GM12878 (cell line): ENCODE data around the gene FRMD5. TPM values are rescaled to one million over a fixed set of nuclear protein-coding genes. Genes with fewer than 3 reads are reported as not detected.

Experiments
- ATAC-seq: fragments of 200-7000 bp; cut with Tn5 transposase; 3 replicates; pipeline ENCODE4 v1.9.1; 2020; ENCODE audit warnings: mild to moderate bottlenecking, moderate library complexity
- BruUV-seq: library from RNA; stranded (reverse); fragments of 400-500 nt; replicated peaks from 2 replicates; lab custom pipeline; 2021; lab: Mats Ljungman, UMichigan
- CTCF ChIA-PET: fragments of 300-600 bp; sonication (Branson Sonifier 250); formaldehyde crosslinking; extraction: SDS; loops from one replicate; lab custom pipeline; 2021; ENCODE audit warnings: inconsistent platforms; lab: Yijun Ruan, JAX
- POLR2A ChIA-PET: fragments of 350-600 bp; formaldehyde crosslinking; extraction: SDS; loops from one replicate; lab custom pipeline; 2021; ENCODE audit warnings: inconsistent platforms; lab: Charles Lee
- RAD21 ChIA-PET: fragments of 300-600 bp; sonication (Branson Sonifier 250); formaldehyde crosslinking; loops from one replicate; lab custom pipeline; 2023; ENCODE audit warnings: antibody characterized with exemption; ENCODE audit not compliant: unreplicated experiment; lab: Charles Lee
- SMC1A ChIA-PET: fragments of 300-600 bp; sonication (Branson Sonifier 250); formaldehyde crosslinking; loops from one replicate; lab custom pipeline; 2023; ENCODE audit not compliant: unreplicated experiment, uncharacterized antibody; lab: Charles Lee
- DNase-seq: peaks from one replicate; pipeline ENCODE4 v3.0.0-alpha.2; 2011; ENCODE audit warnings: low read depth, low spot score
- FAIRE-seq: peaks from 3 replicates; lab custom pipeline; 2011; peaks lifted over from hg19 to GRCh38; lab: Jason Lieb, UNC
- H2AFZ ChIP-seq: 2 replicates; pipeline ENCODE4 v1.6.0; 2011; ENCODE audit warnings: low read depth, low read length, control low read depth; ENCODE audit not compliant: control insufficient read depth
- H3K27ac ChIP-seq: 2 replicates; pipeline ENCODE4 v1.5.1; 2011; ENCODE audit warnings: control low read depth; ENCODE audit not compliant: control insufficient read depth, insufficient read depth
- H3K27me3 ChIP-seq, 2 experiments: replicated peaks in 1 of 2; 2 replicates each; pipeline versions ENCODE4 v1.6.0 to v1.6.1; 2011; ENCODE audit warnings: low read length in 1 of 2; ENCODE audit not compliant: control insufficient read depth in 2 of 2, insufficient read depth in 2 of 2
- H3K36me3 ChIP-seq, 2 experiments: 2 replicates each; pipeline ENCODE4 v1.5.1; 2011; ENCODE audit warnings: low read length in 1 of 2; ENCODE audit not compliant: control insufficient read depth in 2 of 2, insufficient read depth in 2 of 2
- H3K4me1 ChIP-seq: 2 replicates; pipeline ENCODE4 v1.6.1; 2011; ENCODE audit warnings: mild to moderate bottlenecking, low read length, moderate library complexity, mixed read lengths; ENCODE audit not compliant: control insufficient read depth, insufficient read depth
- H3K4me2 ChIP-seq: 2 replicates; pipeline ENCODE4 v1.6.0; 2011; ENCODE audit warnings: control low read depth; ENCODE audit not compliant: control insufficient read depth, insufficient read depth
- H3K4me3 ChIP-seq: fragments of 200-600 bp; sonication (generic); 2 replicates; pipeline ENCODE4 v1.5.1; 2016
- H3K79me2 ChIP-seq: 2 replicates; pipeline ENCODE4 v1.6.0; 2011; ENCODE audit warnings: low read length; ENCODE audit not compliant: control insufficient read depth, insufficient read depth
- H3K9ac ChIP-seq: 2 replicates; pipeline ENCODE4 v1.8.0; 2011; ENCODE audit warnings: low read length, control low read depth, mixed read lengths; ENCODE audit not compliant: control insufficient read depth, insufficient read depth
- H3K9me3 ChIP-seq: replicated peaks from 3 replicates; pipeline ENCODE4 v1.5.1; 2011; ENCODE audit warnings: mild to moderate bottlenecking, low read length; ENCODE audit not compliant: control insufficient read depth, insufficient read depth
- H4K20me1 ChIP-seq: 2 replicates; pipeline ENCODE4 v1.6.0; 2011; ENCODE audit not compliant: control insufficient read depth, insufficient read depth
- CBX5 ChIP-seq: sonication (generic); IDR thresholded peaks from 2 replicates; pipeline ENCODE4 v1.6.1; 2016; ENCODE audit warnings: low read depth, moderate library complexity, mild to moderate bottlenecking, inconsistent platforms
- IKZF1 ChIP-seq: fragments of 450-650 bp; conservative IDR thresholded peaks from 2 replicates; pipeline ENCODE4 v1.6.1; 2017; ENCODE audit warnings: antibody characterized with exemption, mild to moderate bottlenecking
- MTA3 ChIP-seq: IDR thresholded peaks from 2 replicates; pipeline ENCODE4 v1.6.1; 2012; ENCODE audit warnings: low read length, inconsistent platforms, borderline replicate concordance
- MXI1 ChIP-seq: fragments of 150-350 bp; IDR thresholded peaks from 2 replicates; pipeline ENCODE4 v1.6.1; 2011; ENCODE audit warnings: low read depth, mild to moderate bottlenecking, inconsistent platforms, low read length, improper control_type of control experiment
- MYC ChIP-seq: IDR thresholded peaks from 2 replicates; pipeline ENCODE4 v1.6.1; 2011; ENCODE audit warnings: mild to moderate bottlenecking, low read length, moderate library complexity, inconsistent platforms; ENCODE audit not compliant: insufficient read depth, insufficient replicate concordance, insufficient read length, severe bottlenecking
- POLR2AphosphoS5 ChIP-seq: IDR thresholded peaks from 2 replicates; pipeline ENCODE4 v1.6.1; 2011; ENCODE audit warnings: mild to moderate bottlenecking, low read length, inconsistent platforms
- RFX5 ChIP-seq: IDR thresholded peaks from 2 replicates; pipeline ENCODE4 v1.6.1; 2011; ENCODE audit warnings: low read depth, low read length, improper control_type of control experiment
- WGBS: methylation state at CpG from one replicate; pipeline ENCODE4 v1.1.6; 2016; ENCODE audit warnings: low lambda C conversion rate; ENCODE audit not compliant: insufficient replicate concordance, insufficient coverage; ENCODE audit errors: missing lambda C conversion rate; 5-methylcytosine and 5-hydroxymethylcytosine counted together
- in situ Hi-C: fragments of 300-500 bp; cut with MboI; formaldehyde crosslinking; loops from 9 replicates; pipeline ENCODE4 v1.14.3; 2018; ENCODE audit warnings: mixed read lengths
- intact Hi-C: fragments of 100-400 bp; cut with micrococcal nuclease; formaldehyde crosslinking; loops from one replicate; pipeline ENCODE4 v1.14.2; 2022; ENCODE audit not compliant: unreplicated experiment
- polyA plus RNA-seq, 11 experiments: library from polyadenylated mRNA; depleted of rRNA in 4 of 11; unstranded in 6 of 11; stranded (reverse) in 5 of 11; fragments of >200 nt; fragmentation: Nextera tagmentation in 4 of 11; fragmentation: Illumina TruSeq in 1 of 11; extraction: Ambion mirVana in 4 of 11; extraction: Trizol in 1 of 11; gene quantifications; 1 replicate in 1 of 11; 2 replicates in 10 of 11; pipeline versions ENCODE4 v1.2.1 to v1.2.3, GENCODE V29; 2011 to 2016; ENCODE audit warnings: inconsistent platforms in 2 of 11, missing spikeins in 2 of 11, low read depth in 1 of 11
- total RNA-seq, 4 experiments: library from RNA; depleted of rRNA in 3 of 4; stranded (reverse); fragments of >200 nt in 3 of 4; fragmentation: Illumina TruSeq in 1 of 4; extraction: Trizol in 1 of 4; gene quantifications; 2 replicates each; pipeline versions ENCODE4 v1.2.1 to v1.2.3, GENCODE V29; 2013 to 2021
- TF ChIP-seq, protein P1 (sequence below): fragments of 450-650 bp; IDR thresholded peaks from 2 replicates; pipeline ENCODE4 v1.6.1; 2018; ENCODE audit warnings: mild to moderate bottlenecking, low read depth, moderate library complexity; ENCODE audit not compliant: partially characterized antibody
- TF ChIP-seq, protein P2 (sequence below): IDR thresholded peaks from 2 replicates; pipeline ENCODE4 v1.6.1; 2012; ENCODE audit warnings: mild to moderate bottlenecking, low read depth, low read length
- TF ChIP-seq, protein P3 (sequence below): IDR thresholded peaks from 2 replicates; pipeline ENCODE4 v1.6.1; 2012; ENCODE audit warnings: low read length, inconsistent platforms
- TF ChIP-seq, protein P4 (sequence below): fragments of 450-650 bp; IDR thresholded peaks from 2 replicates; pipeline ENCODE4 v1.6.1; 2014; ENCODE audit warnings: mild to moderate bottlenecking
- TF ChIP-seq, protein P5 (sequence below): IDR thresholded peaks from 2 replicates; pipeline ENCODE4 v1.6.1; 2011; ENCODE audit warnings: low read depth, low read length, improper control_type of control experiment, borderline replicate concordance

FRMD5 gene
- total and polyA plus RNA-seq, 10 of the 15 experiments (the other 5 are each of a cell fraction or from before 2014, with no cell fraction given), result 0.26 to 6.4 (median 0.68) TPM; not detected in 1

DNA sequence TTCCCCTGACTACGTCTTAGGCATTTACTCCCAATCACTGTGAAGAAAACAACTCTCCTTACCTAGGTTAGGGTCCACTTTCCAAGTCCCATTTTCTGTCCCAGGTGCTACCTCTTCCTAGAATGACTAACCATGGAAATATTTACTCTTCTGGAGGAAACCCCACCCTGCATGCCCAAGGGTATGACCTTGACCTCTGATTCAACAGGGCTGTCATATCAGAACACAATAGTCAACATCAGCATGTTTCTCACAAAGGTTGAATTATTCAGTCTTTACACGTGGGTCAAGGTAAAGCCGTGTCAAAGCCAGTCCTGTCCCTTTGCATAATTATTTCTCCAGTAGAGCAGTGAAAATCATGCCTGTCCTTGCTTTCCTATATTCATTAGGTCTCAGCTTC is 4.3 kb upstream of the FRMD5 start:
- Histone ChIP-seq H3K4me2 (no peak overlapping the region), H3K9ac (no peak overlapping the region), H3K27ac (no peak overlapping the region), H3K36me3 (no peaks in the 10 kb centered on the region), H3K27me3 (no peaks in the 10 kb centered on the region; a peak in 3 of 4 replicates), H3K4me1 (peaks cover 3% of the 10 kb centered on the region; the same call in 1 of the 2 replicates), H3K79me2 (no peaks in the 10 kb centered on the region), H2AFZ (no peak overlapping the region), H4K20me1 (no peaks in the 10 kb centered on the region), H3K9me3 (no peaks in the 10 kb centered on the region), H3K4me3 (no peak overlapping the region)
- POLR2A ChIA-PET, result interaction anchor here (1.8 kb wide), 1 partner anchor 10 kb away, joined by 4 read pairs; no protein-coding TSS in a partner anchor
- 18% methylated on average over 3 of the region's 3 CpGs for WGBS
- CTCF ChIA-PET, result interaction anchor here (1.3 kb wide), 1 partner anchor 119 kb away, joined by 4 read pairs; no protein-coding TSS in a partner anchor
- DNase-seq, result no peak
- SMC1A ChIA-PET, result interaction anchor here (1.1 to 1.7 kb wide), 2 partner anchors 9 to 20 kb away, joined by 3 to 7 read pairs; no protein-coding TSS in a partner anchor
- no TSS peak for BruUV-seq
- no peak for ATAC-seq
- RAD21 ChIA-PET, result no interaction called here
- no peak for FAIRE-seq
- in situ Hi-C loops, result no loop called here
- intact Hi-C loops, result loop anchor here (10.0 kb wide), 1 partner anchor 65 kb away; no protein-coding TSS in a partner anchor
- TF ChIP-seq MYC (no peak), CBX5 (no peak), POLR2AphosphoS5 (no peak), RFX5 (no peak), MTA3 (no peak), IKZF1 (no peak), MXI1 (no peak)
- TF ChIP-seq, protein P1, sequence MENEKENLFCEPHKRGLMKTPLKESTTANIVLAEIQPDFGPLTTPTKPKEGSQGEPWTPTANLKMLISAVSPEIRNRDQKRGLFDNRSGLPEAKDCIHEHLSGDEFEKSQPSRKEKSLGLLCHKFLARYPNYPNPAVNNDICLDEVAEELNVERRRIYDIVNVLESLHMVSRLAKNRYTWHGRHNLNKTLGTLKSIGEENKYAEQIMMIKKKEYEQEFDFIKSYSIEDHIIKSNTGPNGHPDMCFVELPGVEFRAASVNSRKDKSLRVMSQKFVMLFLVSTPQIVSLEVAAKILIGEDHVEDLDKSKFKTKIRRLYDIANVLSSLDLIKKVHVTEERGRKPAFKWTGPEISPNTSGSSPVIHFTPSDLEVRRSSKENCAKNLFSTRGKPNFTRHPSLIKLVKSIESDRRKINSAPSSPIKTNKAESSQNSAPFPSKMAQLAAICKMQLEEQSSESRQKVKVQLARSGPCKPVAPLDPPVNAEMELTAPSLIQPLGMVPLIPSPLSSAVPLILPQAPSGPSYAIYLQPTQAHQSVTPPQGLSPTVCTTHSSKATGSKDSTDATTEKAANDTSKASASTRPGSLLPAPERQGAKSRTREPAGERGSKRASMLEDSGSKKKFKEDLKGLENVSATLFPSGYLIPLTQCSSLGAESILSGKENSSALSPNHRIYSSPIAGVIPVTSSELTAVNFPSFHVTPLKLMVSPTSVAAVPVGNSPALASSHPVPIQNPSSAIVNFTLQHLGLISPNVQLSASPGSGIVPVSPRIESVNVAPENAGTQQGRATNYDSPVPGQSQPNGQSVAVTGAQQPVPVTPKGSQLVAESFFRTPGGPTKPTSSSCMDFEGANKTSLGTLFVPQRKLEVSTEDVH, result no peak
- TF ChIP-seq, protein P2, sequence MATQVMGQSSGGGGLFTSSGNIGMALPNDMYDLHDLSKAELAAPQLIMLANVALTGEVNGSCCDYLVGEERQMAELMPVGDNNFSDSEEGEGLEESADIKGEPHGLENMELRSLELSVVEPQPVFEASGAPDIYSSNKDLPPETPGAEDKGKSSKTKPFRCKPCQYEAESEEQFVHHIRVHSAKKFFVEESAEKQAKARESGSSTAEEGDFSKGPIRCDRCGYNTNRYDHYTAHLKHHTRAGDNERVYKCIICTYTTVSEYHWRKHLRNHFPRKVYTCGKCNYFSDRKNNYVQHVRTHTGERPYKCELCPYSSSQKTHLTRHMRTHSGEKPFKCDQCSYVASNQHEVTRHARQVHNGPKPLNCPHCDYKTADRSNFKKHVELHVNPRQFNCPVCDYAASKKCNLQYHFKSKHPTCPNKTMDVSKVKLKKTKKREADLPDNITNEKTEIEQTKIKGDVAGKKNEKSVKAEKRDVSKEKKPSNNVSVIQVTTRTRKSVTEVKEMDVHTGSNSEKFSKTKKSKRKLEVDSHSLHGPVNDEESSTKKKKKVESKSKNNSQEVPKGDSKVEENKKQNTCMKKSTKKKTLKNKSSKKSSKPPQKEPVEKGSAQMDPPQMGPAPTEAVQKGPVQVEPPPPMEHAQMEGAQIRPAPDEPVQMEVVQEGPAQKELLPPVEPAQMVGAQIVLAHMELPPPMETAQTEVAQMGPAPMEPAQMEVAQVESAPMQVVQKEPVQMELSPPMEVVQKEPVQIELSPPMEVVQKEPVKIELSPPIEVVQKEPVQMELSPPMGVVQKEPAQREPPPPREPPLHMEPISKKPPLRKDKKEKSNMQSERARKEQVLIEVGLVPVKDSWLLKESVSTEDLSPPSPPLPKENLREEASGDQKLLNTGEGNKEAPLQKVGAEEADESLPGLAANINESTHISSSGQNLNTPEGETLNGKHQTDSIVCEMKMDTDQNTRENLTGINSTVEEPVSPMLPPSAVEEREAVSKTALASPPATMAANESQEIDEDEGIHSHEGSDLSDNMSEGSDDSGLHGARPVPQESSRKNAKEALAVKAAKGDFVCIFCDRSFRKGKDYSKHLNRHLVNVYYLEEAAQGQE, result no peak
- TF ChIP-seq, protein P3, sequence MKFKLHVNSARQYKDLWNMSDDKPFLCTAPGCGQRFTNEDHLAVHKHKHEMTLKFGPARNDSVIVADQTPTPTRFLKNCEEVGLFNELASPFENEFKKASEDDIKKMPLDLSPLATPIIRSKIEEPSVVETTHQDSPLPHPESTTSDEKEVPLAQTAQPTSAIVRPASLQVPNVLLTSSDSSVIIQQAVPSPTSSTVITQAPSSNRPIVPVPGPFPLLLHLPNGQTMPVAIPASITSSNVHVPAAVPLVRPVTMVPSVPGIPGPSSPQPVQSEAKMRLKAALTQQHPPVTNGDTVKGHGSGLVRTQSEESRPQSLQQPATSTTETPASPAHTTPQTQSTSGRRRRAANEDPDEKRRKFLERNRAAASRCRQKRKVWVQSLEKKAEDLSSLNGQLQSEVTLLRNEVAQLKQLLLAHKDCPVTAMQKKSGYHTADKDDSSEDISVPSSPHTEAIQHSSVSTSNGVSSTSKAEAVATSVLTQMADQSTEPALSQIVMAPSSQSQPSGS, result no peak
- TF ChIP-seq, protein P4, sequence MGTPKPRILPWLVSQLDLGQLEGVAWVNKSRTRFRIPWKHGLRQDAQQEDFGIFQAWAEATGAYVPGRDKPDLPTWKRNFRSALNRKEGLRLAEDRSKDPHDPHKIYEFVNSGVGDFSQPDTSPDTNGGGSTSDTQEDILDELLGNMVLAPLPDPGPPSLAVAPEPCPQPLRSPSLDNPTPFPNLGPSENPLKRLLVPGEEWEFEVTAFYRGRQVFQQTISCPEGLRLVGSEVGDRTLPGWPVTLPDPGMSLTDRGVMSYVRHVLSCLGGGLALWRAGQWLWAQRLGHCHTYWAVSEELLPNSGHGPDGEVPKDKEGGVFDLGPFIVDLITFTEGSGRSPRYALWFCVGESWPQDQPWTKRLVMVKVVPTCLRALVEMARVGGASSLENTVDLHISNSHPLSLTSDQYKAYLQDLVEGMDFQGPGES, result no peak
- TF ChIP-seq, protein P5, sequence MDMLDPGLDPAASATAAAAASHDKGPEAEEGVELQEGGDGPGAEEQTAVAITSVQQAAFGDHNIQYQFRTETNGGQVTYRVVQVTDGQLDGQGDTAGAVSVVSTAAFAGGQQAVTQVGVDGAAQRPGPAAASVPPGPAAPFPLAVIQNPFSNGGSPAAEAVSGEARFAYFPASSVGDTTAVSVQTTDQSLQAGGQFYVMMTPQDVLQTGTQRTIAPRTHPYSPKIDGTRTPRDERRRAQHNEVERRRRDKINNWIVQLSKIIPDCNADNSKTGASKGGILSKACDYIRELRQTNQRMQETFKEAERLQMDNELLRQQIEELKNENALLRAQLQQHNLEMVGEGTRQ, result no peak
